GM18951 (cell line): ENCODE results near the gene DMRT1.
"Not testable (repeated sequence)": the region's sequence is repeated elsewhere in the genome, so short reads cannot be mapped to it uniquely, and the experiment has no call there.

ENCODE experiments used
- POLR2A ChIP-seq: IDR thresholded peaks from 4 replicates; pipeline ENCODE4 v1.6.1; 2011; ENCODE audit warnings: mild to moderate bottlenecking; ENCODE audit not compliant: insufficient read length, insufficient read depth; ENCODE audit errors: extremely low read depth
- in situ Hi-C: fragments of 300-500 bp; cut with MboI; formaldehyde crosslinking; loops from one replicate; pipeline ENCODE4 v1.12.0; 2022; ENCODE audit warnings: low sequenced_read_pairs, mixed read lengths, inconsistent platforms; ENCODE audit not compliant: unreplicated experiment

Gene DMRT1

GRCh38 chr9:981491-981898, 140.0 kb downstream of the DMRT1 start:
- TF ChIP-seq POLR2A, result no peak
- in situ Hi-C loops, result no loop called here

- TF ChIP-seq POLR2A, result no peak
- in situ Hi-C loops, result no loop called here
Observed at GRCh38 chr9:982394-983230, 141.1 kb downstream of the DMRT1 start.

- in situ Hi-C loops, result no loop called here
- no peak for TF ChIP-seq POLR2A
Observed at GRCh38 chr9:994005-994404, 152.5 kb downstream of the DMRT1 start.

- TF ChIP-seq POLR2A, result no peak
- in situ Hi-C loops, result no loop called here
Observed at GRCh38 chr9:995192-995591, 153.7 kb downstream of the DMRT1 start.

GRCh38 chr9:995781-996180, 154.3 kb downstream of the DMRT1 start:
- in situ Hi-C loops, result no loop called here

GRCh38 chr9:998299-999110, 157.0 kb downstream of the DMRT1 start:
- in situ Hi-C loops, result not testable (repeated sequence)

More at GRCh38 chr9:995781-996180, 154.3 kb downstream of the DMRT1 start:
- no peak for TF ChIP-seq POLR2A

GRCh38 chr9:1001838-1002237, 160.3 kb downstream of the DMRT1 start:
- TF ChIP-seq POLR2A, result no peak
- in situ Hi-C loops, result loop anchor here (10.0 kb wide), 1 partner anchor 387 kb away; no protein-coding TSS in a partner anchor

GRCh38 chr9:1002678-1003077, 161.2 kb downstream of the DMRT1 start:
- no peak for TF ChIP-seq POLR2A
- in situ Hi-C loops, result loop anchor here (10.0 kb wide), 1 partner anchor 388 kb away; no protein-coding TSS in a partner anchor

GRCh38 chr9:1005043-1005667, 163.7 kb downstream of the DMRT1 start:
- TF ChIP-seq POLR2A, result no peak
- in situ Hi-C loops, result loop anchor here (5.0 to 10.0 kb wide), 2 partner anchors 113 to 390 kb away; no protein-coding TSS in a partner anchor

GRCh38 chr9:1007312-1007711, 165.8 kb downstream of the DMRT1 start:
- no peak for TF ChIP-seq POLR2A
- in situ Hi-C loops, result loop anchor here (5.0 to 10.0 kb wide), 2 partner anchors 115 to 393 kb away; no protein-coding TSS in a partner anchor

- in situ Hi-C loops, result loop anchor here (5.0 to 10.0 kb wide), 2 partner anchors 116 to 393 kb away; no protein-coding TSS in a partner anchor
Observed at GRCh38 chr9:1008216-1008615, 166.7 kb downstream of the DMRT1 start.

GRCh38 chr9:1009101-1009707, 167.7 kb downstream of the DMRT1 start:
- in situ Hi-C loops, result loop anchor here (5.0 to 10.0 kb wide), 2 partner anchors 117 to 394 kb away; no protein-coding TSS in a partner anchor
- TF ChIP-seq POLR2A, result no peak

More at GRCh38 chr9:1008216-1008615, 166.7 kb downstream of the DMRT1 start:
- no peak for TF ChIP-seq POLR2A
